Fibroblast of skin of back (primary cell): ENCODE results near the gene PRKN.
"Not testable (repeated sequence)": the region's sequence is repeated elsewhere in the genome, so short reads cannot be mapped to it uniquely, and the experiment has no call there.

Source experiments
- DNase-seq: peaks from one replicate; pipeline ENCODE4 v3.0.0-alpha.2; 2013

Gene PRKN

DNA sequence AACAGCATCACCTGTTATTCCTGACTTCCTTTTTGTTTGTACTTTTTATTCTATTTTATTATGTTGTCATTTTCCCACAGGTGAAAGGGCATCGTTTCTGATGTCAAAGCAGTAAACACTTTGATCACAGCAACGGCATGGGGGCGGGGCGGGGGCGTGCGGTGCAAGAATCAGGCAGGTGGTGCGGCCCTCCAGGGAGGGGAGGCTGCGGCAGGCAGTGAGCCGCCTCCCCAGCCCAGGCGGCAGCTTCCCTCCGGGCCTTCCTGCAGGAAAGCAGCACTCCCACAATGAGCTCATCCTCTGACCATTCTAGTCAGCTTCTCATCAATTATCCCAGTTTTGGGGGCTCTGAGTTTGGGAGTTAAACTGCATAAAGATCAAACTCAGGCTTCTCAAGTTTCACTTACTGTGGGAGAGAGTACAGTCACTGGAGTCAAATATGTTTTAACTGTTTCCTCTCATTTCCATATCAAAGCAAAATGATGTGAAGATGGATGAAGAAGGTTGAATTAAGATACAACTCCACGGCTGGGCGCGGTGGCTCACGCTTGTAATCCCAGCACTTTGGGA, 845.3 kb downstream of the PRKN start:
- DNase-seq, result no peak

DNA sequence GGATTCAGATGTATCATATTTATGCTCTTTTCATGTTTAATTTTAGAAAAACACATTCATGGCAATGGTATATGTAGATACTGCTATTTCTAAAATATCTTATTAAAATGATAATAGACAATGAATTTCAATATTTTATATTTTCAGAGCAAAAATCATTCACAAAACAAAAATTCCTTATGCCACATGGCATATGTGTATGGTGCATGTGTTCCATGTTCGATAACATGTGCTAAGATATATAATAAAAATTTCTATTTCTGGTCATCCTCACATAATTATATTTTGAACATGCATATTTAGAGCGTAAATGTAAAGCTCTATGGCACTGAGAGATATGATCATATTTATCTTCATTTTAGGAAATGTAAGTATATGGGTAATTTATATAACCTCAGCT, 847.5 kb downstream of the PRKN start:
- DNase-seq, result no peak

DNA sequence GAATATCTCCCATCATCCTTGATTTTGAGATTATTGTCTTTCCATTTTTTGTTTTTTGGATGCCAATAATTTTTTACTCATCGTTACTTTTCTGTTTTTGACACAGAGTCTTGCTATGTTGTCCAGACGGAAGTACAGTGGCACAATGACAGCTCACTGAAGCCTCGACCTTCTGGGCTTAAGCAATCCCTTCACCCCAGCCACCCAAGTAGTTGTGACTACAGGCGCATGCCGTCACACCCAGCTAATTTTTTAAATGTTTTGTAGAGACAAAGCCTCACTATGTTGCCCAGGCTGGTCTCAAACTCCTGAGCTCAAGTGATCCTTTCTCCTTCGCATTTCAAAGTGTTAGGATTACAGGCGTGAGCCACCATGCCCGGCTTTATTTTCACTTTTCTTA, 851.3 kb downstream of the PRKN start:
- no peak for DNase-seq

DNA sequence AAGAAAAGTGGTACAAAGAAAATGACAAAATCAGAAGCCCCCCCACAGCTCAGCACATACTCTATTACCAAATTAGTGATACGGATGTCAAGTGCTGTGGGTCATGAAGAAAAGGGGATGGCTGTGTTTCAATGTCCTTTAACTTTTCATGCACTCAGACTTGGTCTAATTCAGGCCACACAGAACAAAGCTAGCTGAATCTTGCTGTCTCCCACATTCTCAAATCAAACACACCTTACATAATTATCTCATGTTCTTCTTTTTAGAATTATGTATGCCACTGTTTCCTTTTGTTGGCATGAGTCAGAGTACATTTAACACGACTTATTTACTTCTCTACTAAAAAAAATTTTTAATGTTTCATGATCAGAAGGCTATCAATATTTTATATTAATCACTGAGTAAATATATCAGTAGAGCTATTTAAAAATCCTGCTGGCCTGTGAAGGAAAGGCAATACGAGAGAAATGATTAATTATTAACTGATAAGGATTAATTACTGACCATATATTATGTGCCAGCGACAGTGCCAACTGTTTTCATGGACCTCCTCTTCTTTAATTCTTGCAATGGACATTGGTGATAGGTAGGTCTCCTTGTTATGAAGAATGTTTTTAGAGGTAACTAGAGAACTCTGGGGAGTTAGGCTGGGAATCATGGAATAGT, 857.2 kb downstream of the PRKN start:
- DNase-seq, result no peak

DNA sequence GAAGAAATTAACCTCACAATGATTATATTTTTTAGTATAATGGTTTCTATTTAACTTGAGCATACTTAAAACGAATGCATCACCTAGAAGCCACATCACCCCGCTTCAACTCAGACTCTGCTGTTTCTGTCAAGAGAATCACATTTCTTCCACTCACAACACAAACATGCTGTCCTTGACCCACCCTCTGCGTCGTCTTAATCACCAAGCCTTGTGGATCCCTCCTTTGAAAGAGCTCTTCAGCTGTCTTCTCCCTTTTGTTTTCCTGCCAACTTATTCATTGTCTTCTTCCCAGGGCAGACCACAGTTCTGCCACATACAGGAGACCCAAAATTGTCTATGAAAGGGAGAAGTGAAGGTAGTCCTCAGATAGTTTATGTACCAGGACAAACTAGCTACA, 858.1 kb downstream of the PRKN start:
- DNase-seq, result no peak

DNA sequence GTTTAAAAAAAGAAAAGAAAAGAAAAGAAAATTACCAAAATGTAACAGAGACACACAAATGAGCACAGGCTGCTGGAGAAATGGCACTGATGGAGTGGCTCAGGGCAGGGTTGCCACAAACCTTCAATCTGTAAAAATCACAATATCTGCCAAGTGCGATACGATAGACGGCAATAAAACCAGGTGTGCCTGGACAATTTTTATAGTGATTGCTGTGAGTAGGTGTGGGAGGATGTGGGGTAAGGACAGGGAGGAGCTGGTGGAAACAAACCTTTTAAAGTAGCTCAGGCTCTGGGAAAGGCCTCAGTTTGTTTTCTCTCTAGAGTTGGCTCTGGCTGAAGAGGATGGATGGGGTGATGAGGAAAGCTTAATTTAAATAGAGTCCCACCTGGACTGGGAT, 861.0 kb downstream of the PRKN start:
- DNase-seq, result no peak

DNA sequence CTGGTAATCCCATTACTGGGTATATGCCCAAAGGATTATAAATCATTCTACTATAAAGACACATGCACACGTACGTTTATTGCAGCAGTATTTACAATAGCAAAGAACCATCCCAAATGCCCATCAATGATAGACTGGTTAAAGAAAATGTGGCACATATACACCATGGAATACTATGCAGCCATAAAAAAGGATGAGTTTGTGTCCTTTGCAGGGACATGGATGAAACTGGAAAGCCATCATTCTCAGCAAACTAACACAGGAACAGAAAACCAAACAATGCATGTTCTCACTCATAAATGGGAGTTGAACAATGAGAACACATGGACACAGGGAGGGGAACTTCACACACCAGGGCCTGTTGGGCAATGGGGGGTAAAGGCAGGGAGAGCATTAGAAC, 866.5 kb downstream of the PRKN start:
- DNase-seq, result not testable (repeated sequence)

DNA sequence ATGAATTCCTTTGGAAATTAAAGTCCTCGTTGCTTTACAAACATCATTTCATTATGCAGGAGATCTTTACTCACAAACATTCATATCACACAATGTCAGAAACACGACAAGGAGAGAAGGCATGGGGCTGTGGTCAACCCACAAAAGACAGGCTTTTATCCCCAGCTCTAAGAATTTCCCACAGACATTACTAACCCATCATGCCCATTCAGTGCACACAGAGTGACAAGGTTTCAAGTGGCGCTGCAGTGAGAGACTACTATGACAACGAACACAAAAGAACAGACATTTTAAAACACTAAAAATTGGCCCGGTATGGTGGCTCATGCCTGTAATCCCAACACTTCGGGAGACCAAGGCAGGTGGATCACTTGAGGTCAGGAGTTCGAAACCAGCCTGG, 873.9 kb downstream of the PRKN start:
- DNase-seq, result no peak

DNA sequence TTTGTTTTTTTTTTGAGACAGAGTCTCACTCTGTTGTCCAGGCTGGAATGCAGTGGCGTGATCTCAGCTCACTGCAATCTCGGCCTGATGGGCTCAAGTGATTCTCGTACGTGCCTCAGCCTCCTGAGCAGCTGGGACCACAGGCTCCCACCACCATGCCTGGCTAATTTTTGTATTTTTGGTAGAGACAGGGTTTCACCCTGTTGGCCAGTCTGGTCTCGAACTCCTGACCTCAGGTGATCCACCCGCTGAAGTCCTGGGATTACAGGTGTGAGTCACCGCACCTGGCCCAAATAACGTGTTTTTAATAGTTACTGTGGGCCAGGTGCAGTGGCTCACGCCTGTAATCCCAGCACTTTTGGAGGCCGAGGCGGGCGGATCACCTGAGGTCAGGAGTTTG, 876.1 kb downstream of the PRKN start:
- not testable (repeated sequence) for DNase-seq

DNA sequence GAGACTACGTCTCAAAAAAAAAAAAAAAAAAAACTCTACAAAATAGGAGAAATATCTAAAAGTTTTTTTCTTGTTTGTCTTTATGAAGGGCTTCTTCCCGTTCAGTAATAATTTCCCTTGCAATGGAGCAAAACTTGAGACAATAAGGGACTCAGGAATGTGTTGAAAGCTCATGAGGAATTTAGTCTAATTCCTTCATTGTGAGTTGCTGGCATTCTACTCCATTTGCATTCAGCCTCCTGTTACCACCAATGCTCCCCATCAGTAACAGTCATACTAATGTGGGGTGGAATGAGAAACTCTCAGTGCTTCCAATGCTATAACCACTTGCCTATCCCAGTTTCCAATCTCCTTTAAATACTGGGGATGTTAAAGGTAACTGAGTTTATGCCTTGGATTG, 877.0 kb downstream of the PRKN start:
- peak; percentile 60 for DNase-seq

DNA sequence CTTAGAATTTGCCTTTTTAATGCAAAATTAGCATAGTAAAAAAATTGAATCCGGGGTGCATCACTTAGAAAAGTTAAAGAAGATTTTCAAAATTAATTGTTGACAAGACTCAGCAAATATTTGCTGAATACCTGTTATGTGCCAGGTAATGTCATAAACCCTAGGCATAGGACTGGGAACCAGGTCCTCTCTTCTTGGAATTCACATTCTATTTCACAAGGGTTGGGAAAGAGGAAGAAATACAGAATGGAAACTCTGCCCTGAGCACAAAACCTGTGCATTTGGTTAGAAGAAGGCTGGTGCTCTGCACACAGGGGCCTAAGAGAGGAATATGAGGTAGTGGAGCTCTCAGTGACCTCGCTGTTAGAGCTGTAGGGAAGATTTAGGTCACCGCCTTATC, 879.9 kb downstream of the PRKN start:
- no peak for DNase-seq

DNA sequence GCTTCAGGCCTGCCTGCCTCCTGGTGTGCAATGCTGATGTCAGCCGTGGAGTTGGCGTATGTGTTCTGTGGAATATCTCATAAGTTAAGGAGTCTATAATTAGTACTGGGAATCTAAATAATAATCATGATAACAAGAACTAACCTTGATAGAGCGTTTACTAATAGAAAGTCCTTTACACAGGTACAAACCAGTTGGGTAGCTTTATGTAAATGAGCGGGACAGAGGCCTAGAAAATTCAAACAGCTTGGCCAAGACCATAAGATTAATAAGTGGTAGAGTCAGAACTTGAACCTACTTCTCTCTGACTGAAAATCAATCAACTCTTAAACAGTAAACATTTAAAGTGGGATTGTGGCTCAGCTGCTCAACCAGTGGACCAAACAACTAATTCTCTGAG, 882.8 kb downstream of the PRKN start:
- no peak for DNase-seq

DNA sequence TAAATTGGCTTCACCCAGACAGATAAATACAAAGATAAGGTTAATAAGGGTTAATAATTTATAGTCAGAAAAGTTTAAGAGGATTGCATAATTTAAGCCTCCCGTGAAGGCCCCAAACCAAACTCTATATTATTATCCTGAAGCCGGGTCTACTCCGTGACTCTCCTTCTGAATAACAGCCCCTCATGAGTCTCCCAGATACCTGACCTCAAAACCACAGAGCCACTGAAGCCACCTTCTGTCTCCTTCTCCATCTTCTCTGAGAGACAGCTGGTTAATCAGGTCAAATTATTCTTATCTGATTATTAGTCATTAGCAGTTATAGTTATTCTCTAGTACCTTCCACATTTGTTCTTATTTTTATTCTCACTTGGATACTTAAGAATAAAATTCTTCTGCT, 884.5 kb downstream of the PRKN start:
- no peak for DNase-seq

DNA sequence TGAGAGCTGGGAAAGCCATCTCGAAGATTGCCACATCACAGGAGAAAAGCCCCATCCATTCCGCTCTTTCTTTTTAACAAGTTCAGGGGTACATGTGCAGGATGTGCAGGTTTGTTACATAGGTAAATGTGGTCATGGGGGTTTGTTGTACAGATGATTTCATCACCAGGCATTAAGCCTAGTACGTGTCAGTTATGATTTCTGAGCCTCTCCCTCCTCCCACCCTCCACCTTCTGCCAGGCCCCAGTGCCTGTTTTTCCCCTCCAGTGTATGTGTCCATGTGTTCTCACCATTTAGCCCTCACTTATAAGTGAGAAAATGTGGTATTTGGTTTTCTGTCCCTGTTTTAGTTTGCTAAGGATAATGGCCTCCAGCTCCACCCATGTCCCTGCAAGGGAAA, 887.2 kb downstream of the PRKN start:
- no peak for DNase-seq

DNA sequence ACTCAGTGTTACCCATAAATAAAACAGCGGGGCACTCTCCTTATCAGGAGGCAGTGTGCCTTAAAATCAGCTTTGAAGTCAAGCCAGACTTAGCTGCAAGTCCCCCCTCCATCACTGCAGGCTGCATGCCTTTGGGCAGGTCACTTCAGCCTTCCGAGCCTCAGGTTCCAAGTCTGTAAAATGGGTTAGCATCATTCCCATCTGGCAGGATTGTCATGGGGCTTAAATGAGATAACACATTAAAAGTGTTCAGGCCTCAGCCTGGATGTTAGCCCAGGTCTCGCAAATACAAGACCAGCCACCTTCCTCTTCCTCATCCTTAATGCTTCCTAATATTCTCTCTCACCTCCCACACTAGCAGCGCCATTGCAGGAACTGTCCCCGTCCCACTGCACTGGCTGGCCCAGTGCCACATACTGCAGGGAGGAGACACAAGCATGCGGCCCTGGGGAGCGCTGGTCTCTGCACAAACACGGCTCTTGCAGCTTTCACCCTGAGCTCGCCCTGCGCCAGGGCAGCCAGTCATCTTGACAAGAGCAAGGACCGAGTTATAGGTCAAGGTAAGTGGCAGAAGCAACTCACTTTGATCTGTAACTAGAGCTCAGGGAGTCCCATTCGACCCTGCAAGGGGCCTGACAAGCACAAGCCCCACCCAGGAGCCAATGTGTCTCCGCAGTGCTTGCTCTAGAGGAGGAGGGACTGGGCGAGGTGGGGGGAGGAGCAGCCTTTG, 889.1 kb downstream of the PRKN start:
- DNase-seq, result no peak

DNA sequence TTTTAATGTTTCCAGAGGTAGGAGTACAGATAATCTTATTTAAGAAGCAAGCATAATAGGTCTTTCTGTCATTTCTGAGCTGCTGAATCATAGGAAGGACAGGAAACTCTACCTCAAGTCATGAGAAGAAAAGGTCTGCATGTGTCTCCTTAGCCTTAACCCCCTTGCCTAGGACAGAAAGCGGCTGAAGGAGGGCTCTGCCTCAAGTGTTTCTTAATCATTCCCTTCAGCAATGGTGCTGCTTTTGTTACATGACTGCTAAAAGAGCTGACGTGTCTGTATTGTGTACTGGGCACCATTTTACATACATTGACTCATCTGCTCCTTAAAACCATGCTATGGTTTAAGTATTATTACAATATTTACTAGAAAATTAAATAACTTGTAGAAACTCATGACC, 889.7 kb downstream of the PRKN start:
- DNase-seq, result no peak

DNA sequence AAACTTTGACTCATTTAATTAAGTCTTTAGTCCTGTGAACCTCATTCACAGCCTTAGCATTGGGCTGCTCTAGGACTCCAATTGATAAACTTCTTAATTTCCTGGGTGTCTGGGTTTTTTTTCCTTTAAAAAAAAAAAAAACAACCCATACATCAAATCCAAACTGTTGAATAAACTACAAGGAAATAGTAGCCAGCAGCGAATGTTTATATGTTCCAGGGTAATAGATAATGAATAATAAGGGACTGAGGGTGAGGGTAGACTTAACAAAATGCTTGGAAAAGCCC, 890.2 kb downstream of the PRKN start:
- DNase-seq, result no peak

DNA sequence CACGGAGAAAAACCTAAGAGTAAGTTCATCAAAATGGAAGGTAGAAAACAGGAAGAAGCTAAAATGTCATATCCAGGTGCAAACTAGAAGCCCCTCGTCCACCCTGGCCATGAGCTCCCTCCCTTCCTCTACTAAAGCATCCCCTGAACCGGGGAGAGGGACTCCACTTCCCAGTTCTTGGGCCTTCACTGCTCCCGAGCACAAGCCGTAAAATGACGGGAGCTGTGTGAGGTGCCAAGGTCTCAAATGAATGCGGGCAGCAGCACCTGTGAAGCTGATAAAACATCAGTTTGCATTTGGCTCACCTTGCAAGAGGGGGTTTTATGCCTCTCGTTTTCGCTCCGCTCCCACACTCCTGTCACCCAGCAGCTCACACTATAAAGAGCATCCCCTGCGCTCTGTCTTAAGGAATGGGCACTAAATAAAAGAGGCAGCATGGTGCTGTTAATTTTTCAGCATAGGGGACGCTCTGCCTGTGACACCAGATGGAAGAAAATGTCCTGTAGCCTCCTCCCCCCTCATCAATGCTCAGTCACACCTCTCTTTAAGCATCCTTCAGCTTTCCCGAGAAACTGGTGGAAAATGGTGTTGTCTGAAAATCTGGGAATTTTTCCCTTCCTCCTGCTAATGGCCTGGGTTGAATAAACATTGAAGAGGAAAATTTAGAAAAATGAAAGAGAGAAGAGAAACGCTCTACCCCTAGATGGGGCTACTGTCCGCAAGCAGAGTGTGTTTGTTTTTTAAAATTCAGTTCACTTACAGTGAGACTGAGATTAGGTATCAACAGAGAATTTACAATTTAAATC, 890.7 kb downstream of the PRKN start:
- peak; percentile 17 for DNase-seq

DNA sequence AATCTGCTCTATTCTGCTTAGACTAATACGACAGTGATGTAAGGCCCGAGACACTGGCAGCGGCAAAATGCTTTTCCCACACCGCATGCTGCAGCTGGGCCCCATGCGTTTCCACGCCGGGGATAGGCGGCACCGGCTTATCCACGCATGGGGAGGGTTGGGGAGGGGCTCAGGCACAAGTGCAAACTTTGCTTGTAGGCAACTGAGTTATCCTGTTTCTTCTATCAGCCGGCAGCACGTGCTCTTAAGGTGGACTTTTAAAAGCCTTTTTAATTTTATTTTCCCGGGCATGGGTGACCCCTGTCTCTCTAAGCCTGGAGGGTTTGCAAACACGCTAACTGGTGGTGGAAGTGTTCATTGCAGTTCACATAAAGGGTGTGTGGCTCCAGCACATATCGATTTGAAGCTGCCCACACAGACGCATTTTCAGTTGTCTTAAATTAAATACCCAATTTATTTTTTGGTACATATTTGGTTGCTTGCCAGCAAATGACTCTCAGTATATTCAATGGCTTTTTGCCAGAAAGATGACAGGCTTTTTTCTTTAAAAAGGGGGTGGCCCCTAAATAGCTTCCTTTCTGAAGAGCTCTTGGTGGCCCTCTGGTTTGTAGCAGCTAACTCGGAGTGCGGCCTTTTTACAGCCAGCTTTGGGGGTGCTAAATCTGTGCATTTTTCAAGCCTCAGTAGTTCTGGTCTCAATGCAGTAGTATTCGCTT, 891.9 kb downstream of the PRKN start:
- peak; percentile 25 for DNase-seq

DNA sequence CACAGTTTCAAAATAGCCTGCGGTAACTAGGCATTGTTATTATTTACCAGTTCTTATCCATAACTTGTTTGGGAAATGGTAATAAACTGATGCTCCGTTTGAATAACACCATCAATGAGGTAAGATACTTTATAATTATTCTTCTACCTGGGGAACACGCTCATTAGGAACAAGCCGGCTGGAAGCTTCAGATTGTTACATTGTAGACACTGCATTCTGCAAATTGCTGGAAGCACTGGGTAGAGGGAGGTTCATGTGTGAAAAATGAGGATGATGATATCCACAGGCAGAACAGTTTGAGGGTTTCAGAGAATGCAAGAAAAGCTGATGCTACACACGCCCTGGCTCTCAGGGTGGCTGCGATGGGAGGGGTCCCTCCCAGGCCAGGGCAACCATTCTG, 893.1 kb downstream of the PRKN start:
- DNase-seq, result no peak

DNA sequence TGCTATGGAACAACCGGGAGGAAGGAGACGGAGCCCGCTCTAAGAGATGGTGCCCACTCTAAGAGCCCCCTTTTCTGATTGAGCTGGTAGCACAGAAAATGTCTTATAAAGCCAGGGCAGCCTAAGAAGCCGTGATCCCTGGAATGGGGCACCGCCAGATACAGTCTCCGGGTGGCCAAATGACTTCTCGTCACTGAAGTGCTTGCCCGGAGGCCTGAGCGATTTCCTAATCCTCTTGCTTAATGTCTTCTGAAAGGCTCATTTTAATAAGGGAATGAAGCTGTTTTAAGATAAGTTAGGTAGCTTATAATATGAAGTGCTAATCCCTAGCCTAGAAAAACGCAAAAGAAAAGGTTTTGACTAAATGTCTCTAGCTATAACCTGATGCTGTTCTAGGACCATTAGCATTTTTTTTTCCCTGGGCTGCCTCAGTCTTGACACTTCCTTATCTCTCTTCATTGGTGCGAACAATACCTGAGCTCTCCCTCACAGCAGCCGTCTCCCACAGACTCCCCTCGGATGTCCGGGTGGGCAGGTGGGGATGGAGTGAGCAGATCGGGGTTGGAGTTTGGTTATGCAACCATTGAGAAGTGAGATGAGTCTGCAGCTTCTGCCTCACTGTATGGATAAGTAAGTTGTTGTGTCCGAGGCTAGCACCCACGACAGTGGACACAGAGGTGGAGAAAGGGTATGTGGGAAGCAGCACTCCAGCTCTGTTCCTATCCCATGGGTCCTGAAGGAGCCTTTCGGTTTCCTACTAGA, 894.3 kb downstream of the PRKN start:
- no peak for DNase-seq

DNA sequence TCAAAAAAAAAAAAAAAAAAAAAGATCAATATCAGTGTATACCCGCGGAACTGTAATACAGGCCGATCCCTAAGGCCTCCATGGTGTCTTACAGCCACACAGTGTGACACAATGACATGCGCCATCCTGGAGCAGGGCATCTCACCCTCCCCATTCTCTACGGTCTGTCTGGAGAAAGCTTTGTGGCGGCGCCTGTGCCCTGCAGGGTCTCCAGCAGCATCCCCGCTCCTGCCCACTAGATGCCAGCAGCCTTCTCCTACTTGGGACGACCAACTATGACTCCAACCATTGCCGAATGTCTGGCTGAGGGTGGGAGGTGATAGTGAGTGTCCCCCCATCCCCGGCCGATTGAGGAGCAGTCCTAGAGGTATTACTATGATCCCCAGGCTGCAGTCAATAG, 894.9 kb downstream of the PRKN start:
- DNase-seq, result no peak
